AG10803 (cell line): ENCODE results near the gene PARVG.

Source experiments
- DNase-seq: peaks from one replicate; pipeline ENCODE4 v3.0.0; 2010; ENCODE audit warnings: low read depth
- H3K4me3 ChIP-seq: 2 replicates; pipeline ENCODE4 v1.5.1; 2011; ENCODE audit warnings: mild to moderate bottlenecking, low read length, control low read depth
- TF ChIP-seq, protein P1 (sequence below): conservative IDR thresholded peaks from 2 replicates; pipeline ENCODE4 v1.5.1; 2011; ENCODE audit warnings: mild to moderate bottlenecking, low read length, control low read depth, inconsistent platforms

The PARVG gene

DNA sequence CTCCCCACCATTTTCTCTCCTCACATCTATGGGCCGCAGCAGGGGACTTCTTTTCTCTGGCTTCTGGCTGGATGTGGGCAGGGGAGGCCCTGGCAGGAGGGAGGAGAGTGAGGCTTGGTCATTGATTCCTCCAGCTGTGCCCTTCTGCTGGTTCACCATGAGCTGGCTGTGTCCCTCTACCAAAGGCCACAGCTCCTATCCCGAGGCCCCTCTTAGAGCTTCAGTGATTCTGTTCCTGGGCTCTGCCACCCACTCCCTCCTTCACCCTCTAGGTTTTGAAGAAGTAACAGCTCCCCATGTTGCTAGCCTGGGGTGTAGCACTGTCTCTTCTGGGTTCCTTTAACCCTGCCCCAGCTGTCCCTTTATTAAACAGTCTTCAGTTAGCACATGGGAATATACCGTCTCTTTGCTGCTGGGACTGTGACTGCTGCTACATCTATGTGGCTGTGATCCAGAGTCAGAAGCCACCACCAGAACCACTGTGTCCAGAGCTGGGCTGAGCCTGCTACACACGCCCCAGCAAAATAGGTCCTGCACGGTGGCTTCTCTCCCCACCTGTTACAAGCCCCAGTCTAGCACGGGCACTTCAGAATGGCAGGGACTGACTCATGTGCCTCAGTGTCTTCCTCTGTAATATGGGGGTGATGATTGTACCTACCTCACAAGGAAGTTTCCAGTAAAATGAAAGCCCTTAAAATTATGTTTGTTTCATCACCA, 578 bp upstream of the PARVG start:
- H3K4me3 ChIP-seq, result no peak overlapping the region
- TF ChIP-seq, protein P1, sequence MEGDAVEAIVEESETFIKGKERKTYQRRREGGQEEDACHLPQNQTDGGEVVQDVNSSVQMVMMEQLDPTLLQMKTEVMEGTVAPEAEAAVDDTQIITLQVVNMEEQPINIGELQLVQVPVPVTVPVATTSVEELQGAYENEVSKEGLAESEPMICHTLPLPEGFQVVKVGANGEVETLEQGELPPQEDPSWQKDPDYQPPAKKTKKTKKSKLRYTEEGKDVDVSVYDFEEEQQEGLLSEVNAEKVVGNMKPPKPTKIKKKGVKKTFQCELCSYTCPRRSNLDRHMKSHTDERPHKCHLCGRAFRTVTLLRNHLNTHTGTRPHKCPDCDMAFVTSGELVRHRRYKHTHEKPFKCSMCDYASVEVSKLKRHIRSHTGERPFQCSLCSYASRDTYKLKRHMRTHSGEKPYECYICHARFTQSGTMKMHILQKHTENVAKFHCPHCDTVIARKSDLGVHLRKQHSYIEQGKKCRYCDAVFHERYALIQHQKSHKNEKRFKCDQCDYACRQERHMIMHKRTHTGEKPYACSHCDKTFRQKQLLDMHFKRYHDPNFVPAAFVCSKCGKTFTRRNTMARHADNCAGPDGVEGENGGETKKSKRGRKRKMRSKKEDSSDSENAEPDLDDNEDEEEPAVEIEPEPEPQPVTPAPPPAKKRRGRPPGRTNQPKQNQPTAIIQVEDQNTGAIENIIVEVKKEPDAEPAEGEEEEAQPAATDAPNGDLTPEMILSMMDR, result no peak
- no peak for DNase-seq

DNA sequence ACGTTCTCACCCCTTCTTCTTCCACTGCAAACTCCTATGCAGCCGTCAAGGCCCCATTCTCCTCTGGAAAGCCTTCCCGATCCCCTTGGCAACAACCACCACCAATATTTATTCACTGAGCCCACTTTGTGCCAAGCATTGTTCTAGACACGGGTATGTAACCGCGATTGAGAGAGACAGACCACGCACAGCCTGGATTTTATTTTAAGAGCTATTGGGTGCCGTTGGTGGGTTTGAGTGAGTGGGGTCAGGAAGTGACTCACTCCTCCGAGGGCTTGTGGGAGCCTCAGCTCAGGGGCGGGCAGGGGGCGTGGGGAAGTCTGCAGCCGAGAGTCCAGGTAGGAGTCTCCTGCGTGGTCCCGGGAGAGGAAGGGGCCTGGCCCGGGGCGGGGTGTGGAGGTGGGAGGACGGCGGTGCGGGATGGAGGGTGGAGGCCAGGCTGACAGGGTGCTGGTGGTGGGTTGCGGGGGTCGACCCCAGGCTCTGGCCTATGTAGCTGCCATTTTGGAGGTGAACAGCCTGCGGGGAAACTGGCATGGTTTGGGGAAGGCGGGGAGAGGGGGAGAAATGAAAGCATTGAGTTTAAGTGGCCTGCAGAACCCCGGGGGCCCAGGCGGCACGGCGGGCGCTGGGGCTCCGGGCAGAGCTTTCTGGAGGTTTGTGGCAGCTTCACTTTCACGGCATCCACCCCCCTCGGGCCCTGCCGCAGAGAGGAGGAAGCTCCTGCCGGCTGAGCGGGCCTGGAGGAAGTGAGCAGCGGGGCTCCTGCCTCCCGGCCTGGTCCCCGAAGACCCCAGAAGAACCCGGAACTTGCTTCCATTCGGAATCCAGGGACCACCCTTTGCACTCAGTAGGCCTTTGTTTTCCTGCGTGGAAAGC, 547 bp downstream of the PARVG start:
- no peak for DNase-seq
- H3K4me3 ChIP-seq, result no peak overlapping the region

DNA sequence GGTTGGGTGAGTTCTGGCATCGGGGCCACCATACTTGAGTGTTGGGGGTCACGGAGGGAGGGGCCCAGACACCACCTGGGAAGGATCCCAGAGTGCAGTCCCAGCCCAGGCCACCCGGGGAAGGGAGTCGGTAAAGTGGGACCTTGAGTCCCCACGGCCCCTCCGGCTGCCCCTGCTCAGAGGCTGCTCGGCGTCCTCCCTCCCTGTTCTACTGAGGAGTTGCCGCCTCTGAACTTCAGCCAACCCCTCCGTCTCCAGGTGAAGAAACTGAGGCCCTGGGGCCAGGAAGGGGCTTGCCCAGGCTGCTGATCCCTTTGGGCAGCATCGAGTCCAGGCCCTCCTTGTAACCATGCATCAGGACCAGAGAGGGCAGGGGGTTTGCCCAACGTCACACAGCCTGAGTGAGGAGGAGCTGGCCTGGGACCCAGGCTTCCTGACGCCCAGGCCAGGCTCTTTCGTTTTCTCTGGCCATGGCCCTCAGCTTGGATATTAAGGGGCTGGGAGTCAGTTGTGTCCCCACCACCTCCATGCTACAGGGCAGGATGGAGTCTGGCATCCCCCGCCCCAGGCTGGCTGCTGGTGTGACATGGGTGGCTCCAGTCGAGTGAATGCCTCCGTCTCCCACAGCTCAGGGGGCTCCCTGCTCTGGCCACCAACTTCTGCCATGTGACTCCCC, 1.3 kb downstream of the PARVG start:
- TF ChIP-seq, protein P1, result no peak
- no peak overlapping the region for H3K4me3 ChIP-seq
- no peak for DNase-seq

More for the DNA sequence above, 547 bp downstream of the PARVG start:
- TF ChIP-seq, protein P1, result no peak

DNA sequence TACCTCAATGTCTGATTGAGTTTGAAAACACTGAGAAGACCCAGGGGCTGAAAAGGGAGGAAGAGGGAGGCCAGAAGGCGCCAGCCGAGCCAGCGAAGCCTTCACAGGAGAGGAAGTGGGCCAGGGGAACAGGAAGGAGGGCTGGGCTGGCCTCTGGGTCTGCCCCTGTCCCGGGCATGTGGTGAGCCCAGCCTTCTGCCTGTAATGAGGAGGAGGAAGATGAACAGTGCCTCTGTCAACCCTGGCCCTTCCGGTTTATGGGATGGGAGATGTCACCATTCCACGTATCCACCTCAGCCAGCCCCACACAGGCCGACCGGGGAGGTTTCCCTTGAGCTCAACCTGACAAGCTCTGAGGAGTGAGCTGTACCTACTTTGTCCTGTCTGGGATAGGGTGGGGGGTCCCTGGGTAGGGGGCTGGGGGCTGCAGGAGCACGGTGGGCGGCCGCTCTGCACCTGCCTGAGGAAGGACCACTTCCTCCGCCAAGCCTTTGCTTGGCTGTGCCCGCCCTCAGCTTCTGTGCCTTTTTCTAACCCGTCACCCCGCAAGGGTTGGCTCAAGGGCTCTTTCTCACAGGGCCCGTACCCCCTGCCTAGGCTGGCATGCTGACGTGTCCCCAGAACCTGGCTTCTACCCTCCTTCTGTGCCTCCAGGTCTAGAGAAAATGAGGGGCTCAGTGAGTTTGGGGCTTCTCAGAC, 2.0 kb downstream of the PARVG start:
- TF ChIP-seq, protein P1, result no peak
- H3K4me3 ChIP-seq, result no peak overlapping the region
- DNase-seq, result no peak

DNA sequence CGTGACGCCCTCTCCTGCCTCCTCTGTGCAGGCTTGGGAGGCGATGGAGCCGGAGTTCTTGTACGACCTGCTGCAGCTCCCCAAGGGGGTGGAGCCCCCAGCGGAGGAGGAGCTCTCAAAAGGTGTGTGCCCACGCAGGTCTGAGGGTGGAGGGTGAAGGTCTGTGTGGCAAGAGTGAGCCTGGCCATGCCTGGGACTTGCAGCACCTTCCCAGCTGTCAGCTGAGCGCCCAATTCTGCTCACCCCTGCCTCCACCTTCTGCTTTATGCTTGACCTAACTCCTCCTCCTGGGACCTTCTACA, 2.5 kb downstream of the PARVG start:
- H3K4me3 ChIP-seq, result no peak overlapping the region
- TF ChIP-seq, protein P1, result no peak
- no peak for DNase-seq

DNA sequence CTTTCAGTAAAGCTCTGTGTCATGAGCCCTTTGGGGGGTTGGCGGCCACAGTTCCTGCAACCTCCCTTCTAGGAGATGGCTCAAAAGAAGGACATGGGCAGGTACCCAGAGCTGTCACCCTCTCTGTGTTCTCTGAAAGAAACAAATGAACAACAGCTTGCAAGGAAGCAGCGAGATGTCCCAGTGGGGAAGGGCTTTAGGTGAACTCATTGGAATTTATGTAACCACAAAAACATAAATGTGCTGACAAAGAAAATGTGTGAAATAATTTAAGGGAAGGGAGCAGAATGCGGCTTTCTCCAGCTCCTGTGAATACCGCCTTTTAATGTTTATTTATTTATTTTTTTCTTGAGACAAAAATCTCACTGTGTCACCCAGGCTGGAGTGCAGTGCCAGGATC, 3.3 kb downstream of the PARVG start:
- DNase-seq, result no peak
- TF ChIP-seq, protein P1, result no peak
- H3K4me3 ChIP-seq, result no peak overlapping the region
